Nasal cavity respiratory epithelium epithelial cell of viscerocranial mucosa (primary cell): ENCODE results near the gene ZNF398. TPM values are rescaled to one million over a fixed set of nuclear protein-coding genes. Genes with fewer than 3 reads are reported as not detected.

Experiments used
- total RNA-seq: library from RNA; depleted of rRNA; stranded (reverse); fragments of >200 nt; gene quantifications from 2 replicates; pipeline ENCODE4 v1.2.3, GENCODE V29; 2014

Gene ZNF398, protein sequence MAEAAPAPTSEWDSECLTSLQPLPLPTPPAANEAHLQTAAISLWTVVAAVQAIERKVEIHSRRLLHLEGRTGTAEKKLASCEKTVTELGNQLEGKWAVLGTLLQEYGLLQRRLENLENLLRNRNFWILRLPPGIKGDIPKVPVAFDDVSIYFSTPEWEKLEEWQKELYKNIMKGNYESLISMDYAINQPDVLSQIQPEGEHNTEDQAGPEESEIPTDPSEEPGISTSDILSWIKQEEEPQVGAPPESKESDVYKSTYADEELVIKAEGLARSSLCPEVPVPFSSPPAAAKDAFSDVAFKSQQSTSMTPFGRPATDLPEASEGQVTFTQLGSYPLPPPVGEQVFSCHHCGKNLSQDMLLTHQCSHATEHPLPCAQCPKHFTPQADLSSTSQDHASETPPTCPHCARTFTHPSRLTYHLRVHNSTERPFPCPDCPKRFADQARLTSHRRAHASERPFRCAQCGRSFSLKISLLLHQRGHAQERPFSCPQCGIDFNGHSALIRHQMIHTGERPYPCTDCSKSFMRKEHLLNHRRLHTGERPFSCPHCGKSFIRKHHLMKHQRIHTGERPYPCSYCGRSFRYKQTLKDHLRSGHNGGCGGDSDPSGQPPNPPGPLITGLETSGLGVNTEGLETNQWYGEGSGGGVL
- total RNA-seq, result 15.4 and 28.7 TPM in 2 replicates

DNA sequence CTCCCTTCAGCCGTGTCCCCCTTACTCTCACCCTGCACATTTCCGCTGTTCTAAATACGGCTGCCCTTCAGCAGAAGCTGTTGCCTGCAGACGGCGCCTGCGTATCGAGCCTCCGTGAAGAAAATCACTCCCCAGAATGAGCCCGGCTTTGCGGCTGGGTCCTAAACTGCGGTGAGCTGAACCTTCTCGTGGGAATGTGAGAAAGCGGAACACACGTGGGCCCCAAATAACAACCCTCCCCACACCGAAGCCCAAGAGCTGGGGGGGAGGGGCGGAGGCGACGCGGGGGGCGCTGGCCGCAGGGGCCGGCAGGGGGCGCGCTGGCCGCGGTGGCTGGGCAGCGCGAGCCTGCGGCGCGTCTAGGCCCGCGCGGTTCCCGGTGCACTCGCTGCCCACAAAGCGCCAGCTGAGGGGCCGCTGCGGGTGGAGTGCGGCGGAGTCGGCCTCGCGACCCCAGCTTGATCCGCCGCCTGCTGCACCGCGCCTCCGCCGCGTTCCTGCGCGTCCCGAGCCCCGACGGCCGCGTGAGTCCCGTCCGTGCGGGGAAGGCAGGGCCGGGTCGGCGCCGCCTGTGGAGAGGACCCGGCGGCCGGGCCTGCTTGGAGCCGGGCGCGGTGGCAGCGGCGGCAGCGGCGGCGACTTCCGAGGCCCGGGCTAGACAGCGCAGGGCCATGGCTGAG, at the start of gene ZNF398:
ZNF398 (plus strand) TSS at position 382 of the 680 bp plus-strand sequence; CDS start at position 672, 290 bp downstream.

DNA sequence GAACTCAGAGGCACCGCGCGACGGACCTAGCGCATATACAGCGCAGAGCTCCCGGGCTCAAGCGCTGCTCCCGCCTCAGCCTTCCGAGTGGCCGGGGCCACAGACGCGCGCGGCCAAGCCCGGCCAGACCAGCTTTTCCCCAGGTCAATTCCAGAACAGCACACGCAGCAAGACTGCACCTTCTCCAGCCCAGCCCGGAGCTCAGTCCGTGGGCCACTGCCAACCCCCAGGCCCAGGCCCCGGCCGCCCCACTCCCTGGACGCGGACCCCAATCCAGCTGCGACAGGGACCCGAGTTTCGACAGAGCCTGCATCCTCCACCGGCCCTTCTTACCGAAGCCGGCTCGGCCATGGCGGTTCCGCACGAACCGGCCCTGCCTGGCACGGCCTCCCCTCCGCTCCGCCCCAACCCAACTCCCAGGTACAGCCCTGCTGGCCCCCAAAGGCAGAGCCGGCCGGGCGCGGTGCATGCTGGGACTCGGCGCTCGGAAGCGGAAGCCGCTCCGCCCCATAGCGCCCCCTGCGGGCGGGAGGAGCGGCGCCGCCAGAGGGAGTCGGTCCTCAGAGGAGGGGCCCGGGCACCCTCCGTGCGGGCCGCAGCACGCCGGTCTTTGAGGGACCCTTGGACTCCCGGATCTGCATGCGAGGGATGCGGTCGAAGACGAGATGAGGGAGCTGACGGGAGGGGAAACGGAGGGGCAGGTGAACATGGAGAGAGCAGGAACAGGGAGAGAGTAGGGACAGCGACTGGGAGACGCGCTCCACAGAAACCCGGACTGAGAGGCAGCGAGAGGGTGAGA, 21.2 kb upstream of the ZNF398 start, which contains the start of gene ZNF425:
ZNF425 (minus strand) TSS at position 462 of the 799 bp plus-strand sequence; CDS start at position 351, 111 bp downstream.

DNA sequence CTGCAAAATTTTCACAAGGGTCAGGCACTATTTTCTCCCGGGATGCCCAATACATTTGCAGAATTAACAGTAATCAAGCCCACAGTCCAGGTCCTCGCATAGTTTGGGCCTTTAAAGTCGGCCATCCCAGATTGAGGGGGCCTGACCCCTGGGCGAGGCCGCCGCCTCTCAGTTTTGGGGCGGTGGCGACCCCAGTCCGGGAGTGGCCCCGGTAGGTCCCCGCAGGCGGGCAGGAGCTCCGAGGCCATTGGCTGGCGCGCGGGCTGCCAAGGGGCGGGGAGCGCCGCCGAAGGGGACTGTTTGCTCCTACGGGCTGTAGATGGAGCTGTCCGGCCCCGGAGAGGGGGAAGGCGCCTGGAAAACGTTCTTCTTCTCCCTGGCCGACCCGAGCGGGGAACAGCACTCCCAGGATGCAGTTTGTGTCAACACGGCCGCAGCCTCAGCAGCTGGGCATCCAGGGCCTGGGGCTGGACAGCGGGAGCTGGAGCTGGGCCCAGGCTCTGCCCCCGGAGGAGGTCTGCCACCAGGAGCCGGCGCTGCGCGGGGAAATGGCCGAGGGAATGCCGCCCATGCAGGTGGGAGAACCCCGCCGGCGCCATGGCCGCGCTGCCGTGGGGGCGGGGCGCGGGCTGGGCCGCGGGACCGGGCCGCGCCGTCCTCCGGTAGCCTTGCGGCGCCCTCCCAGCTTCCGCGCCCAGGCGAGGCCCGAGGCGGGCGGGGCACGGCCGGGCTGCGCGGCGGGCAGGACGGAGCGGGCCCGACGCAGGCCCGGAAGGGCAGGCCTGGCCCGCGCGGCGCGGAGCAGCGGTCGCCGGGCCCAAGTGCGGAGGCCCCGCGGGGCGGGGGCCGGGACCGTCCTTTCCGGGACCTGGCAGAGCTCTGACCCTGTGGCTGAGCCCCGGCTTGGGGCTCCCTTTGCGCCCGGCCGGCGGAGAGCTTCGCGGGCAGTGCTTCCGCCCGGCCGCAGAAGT, 48.2 kb downstream of the ZNF398 start, which contains the start of gene ZNF282:
ZNF282 (plus strand) TSS at position 367 of the 971 bp plus-strand sequence; CDS start at position 411, 44 bp downstream.

Other genes with a start within 250 kb of the ZNF398 start
- 298 and 531 TPM in 2 replicates for gene PDIA4, start 118.9 kb upstream of the ZNF398 start, total RNA-seq
- 6.5 and 17.4 TPM in 2 replicates for gene ZNF786, start 56.7 kb upstream of the ZNF398 start, total RNA-seq
- 4.4 and 5.3 TPM in 2 replicates for gene ZNF425, start 21.1 kb upstream of the ZNF398 start, total RNA-seq
- gene ZNF282, start 48.1 kb downstream of the ZNF398 start, total RNA-seq, result 30.4 and 49.5 TPM in 2 replicates
- 6.5 and 9.0 TPM in 2 replicates for gene ZNF212, start 92.2 kb downstream of the ZNF398 start, total RNA-seq
- 9.9 and 14.5 TPM in 2 replicates for gene ZNF783, start 114.7 kb downstream of the ZNF398 start, total RNA-seq